Vagina (tissue), 2 donors: Measurements from ENCODE around the gene RAPGEF3. TPM values are rescaled to one million over a fixed set of nuclear protein-coding genes. Genes with fewer than 3 reads are reported as not detected.

Experiments used
- DNase-seq, 2 donors: peaks; one replicate each; pipeline ENCODE4 v3.0.0-alpha.2; 2017; ENCODE audit errors: extremely low spot score in 2 of 2
- H3K27ac ChIP-seq: fragments of 200-600 bp; sonication (generic); one replicate; pipeline ENCODE4 v1.5.1; 2019
- H3K27me3 ChIP-seq: fragments of 200-600 bp; sonication (generic); one replicate; pipeline ENCODE4 v1.5.1; 2019
- H3K36me3 ChIP-seq, 2 donors: fragments of 200-600 bp; sonication (generic); one replicate each; pipeline ENCODE4 v1.5.1; 2017 to 2019
- H3K4me1 ChIP-seq: fragments of 200-600 bp; sonication (generic); one replicate; pipeline ENCODE4 v1.5.1; 2019
- H3K4me3 ChIP-seq, 2 donors: fragments of 200-600 bp; sonication (generic); 1 replicate in 1 of 2; 2 replicates in 1 of 2; pipeline ENCODE4 v1.5.1; 2016 to 2019
- H3K9me3 ChIP-seq: fragments of 200-600 bp; sonication (generic); one replicate; pipeline ENCODE4 v1.5.1; 2019
- POLR2A ChIP-seq, 2 donors: fragments of 450-650 bp; IDR thresholded peaks; one replicate each; pipeline ENCODE4 v1.6.1; 2017; ENCODE audit warnings: antibody characterized with exemption in 2 of 2, mild to moderate bottlenecking in 2 of 2, moderate library complexity in 2 of 2
- POLR2AphosphoS5 ChIP-seq, 2 donors: sonication (generic); formaldehyde crosslinking; IDR thresholded peaks; one replicate each; pipeline ENCODE4 v1.9.0; 2017; ENCODE audit warnings: antibody characterized with exemption in 2 of 2, mild to moderate bottlenecking in 2 of 2, low read depth in 1 of 2; ENCODE audit not compliant: insufficient read depth in 1 of 2
- intact Hi-C: fragments of 100-400 bp; cut with DNase I; formaldehyde crosslinking; loops from one replicate; pipeline ENCODE4 v1.15.1; 2023
- total RNA-seq: library from RNA; depleted of rRNA; stranded (reverse); fragments of >200 nt; gene quantifications from one replicate; pipeline ENCODE4 v1.2.3, GENCODE V29; 2016
- TF ChIP-seq, protein P1 (sequence below), 3 experiments: fragments of 450-650 bp in 2 of 3; fragments of 200-600 bp in 1 of 3; sonication (generic) in 1 of 3; IDR thresholded peaks; one replicate each; pipeline ENCODE4 v1.5.1; 2017 to 2019; ENCODE audit warnings: antibody characterized with exemption in 3 of 3, mild to moderate bottlenecking in 2 of 3, moderate library complexity in 2 of 3

The RAPGEF3 gene
- total RNA-seq, 1 donor from 2014 or later, result 52.3 TPM

GRCh38 chr12:47762850-47763465 lies 4.3 kb upstream of the RAPGEF3 start:
- Histone ChIP-seq H3K4me3 (no peak overlapping the region), H3K4me1 (peaks cover 20% of the 10 kb centered on the region), H3K27ac (no peak overlapping the region), H3K27me3 (no peaks in the 10 kb centered on the region), H3K9me3 (no peaks in the 10 kb centered on the region), H3K36me3 (no peaks in the 10 kb centered on the region)
- no peak for DNase-seq
- TF ChIP-seq, protein P1, sequence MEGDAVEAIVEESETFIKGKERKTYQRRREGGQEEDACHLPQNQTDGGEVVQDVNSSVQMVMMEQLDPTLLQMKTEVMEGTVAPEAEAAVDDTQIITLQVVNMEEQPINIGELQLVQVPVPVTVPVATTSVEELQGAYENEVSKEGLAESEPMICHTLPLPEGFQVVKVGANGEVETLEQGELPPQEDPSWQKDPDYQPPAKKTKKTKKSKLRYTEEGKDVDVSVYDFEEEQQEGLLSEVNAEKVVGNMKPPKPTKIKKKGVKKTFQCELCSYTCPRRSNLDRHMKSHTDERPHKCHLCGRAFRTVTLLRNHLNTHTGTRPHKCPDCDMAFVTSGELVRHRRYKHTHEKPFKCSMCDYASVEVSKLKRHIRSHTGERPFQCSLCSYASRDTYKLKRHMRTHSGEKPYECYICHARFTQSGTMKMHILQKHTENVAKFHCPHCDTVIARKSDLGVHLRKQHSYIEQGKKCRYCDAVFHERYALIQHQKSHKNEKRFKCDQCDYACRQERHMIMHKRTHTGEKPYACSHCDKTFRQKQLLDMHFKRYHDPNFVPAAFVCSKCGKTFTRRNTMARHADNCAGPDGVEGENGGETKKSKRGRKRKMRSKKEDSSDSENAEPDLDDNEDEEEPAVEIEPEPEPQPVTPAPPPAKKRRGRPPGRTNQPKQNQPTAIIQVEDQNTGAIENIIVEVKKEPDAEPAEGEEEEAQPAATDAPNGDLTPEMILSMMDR (IDR thresholded peaks at IDR 0.05), result no peak
- TF ChIP-seq POLR2AphosphoS5 (IDR thresholded peaks at IDR 0.05; ENCODE audit: insufficient read depth in 1 of 2, low read depth in 1 of 2), result no peak
- intact Hi-C loops, result no loop called here

- Histone ChIP-seq H3K4me1 (peaks cover 60% of the 10 kb centered on the region), H3K9me3 (no peaks in the 10 kb centered on the region), H3K27ac (peak overlapping the region; percentile 73), H3K27me3 (no peaks in the 10 kb centered on the region), H3K36me3 (no peaks in the 10 kb centered on the region), H3K4me3 (peak overlapping the region; percentile 50 to 70)
- TF ChIP-seq, protein P1 (IDR thresholded peaks at IDR 0.05), result no peak
- no peak for TF ChIP-seq POLR2A (IDR thresholded peaks at IDR 0.05)
- no peak for TF ChIP-seq POLR2AphosphoS5 (IDR thresholded peaks at IDR 0.05; ENCODE audit: insufficient read depth in 1 of 2, low read depth in 1 of 2)
- no peak for DNase-seq
- intact Hi-C loops, result no loop called here
Observed at GRCh38 chr12:47758584-47758833, 171 bp downstream of the RAPGEF3 start.

DNA sequence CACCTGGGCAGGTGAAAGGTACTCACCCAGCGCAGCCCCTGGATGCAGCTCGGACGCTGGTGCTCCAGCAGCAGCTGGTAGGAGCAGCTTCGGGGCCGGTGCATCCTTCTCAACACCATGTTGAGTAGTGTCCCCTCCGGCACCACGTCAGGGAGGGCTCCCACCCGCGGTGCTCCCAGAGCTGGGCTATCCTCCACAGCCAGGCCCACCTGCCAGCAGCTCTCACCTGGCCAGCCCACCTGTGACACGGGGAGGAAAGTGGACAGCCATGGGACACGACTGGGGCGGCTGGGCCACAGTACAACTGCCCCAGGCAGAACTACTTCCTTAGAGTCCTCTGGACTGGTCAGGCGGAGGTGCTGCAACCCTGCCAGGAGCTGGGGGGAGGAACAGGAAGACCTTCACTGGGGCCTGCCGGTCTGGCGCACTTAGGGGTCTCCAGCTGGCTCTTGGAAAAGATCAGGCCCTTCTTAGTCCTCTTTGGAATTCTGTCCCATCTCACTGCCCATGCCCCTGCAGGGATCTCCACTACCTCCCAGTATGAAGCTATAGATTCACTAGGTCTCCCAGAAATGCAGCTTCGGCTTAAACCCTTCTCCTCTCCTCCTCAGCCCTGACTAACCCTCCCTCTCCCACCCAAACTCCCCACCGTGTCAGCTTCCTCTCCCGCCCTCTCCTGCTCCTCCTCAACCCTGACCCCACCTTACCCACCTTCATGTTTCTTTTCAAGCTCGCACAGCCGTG lies 668 bp downstream of the RAPGEF3 start:
- no peak for DNase-seq
- no peaks in the 10 kb centered on the region for H3K9me3 ChIP-seq
- intact Hi-C loops, result no loop called here
- H3K27ac ChIP-seq, result peak overlapping the region; percentile 73
- peaks cover 64% of the 10 kb centered on the region for H3K4me1 ChIP-seq
- TF ChIP-seq, protein P1 (IDR thresholded peaks at IDR 0.05), result no peak
- no peak for TF ChIP-seq POLR2A (IDR thresholded peaks at IDR 0.05)
- TF ChIP-seq POLR2AphosphoS5 (IDR thresholded peaks at IDR 0.05; ENCODE audit: insufficient read depth in 1 of 2, low read depth in 1 of 2), result no peak
- no peaks in the 10 kb centered on the region for H3K36me3 ChIP-seq
- no peaks in the 10 kb centered on the region for H3K27me3 ChIP-seq
- H3K4me3 ChIP-seq, result peak overlapping the region; percentile 50 to 70

- peak overlapping the region; percentile 73 for H3K27ac ChIP-seq
Observed at GRCh38 chr12:47757364-47757839, 1.3 kb downstream of the RAPGEF3 start.

More at GRCh38 chr12:47757364-47757839, 1.3 kb downstream of the RAPGEF3 start:
- Histone ChIP-seq H3K9me3 (no peaks in the 10 kb centered on the region), H3K4me1 (peaks cover 71% of the 10 kb centered on the region), H3K36me3 (no peaks in the 10 kb centered on the region), H3K27me3 (no peaks in the 10 kb centered on the region), H3K4me3 (peak overlapping the region; percentile 50 to 70)
- no peak for DNase-seq
- TF ChIP-seq POLR2A (IDR thresholded peaks at IDR 0.05), result no peak
- TF ChIP-seq POLR2AphosphoS5 (IDR thresholded peaks at IDR 0.05; ENCODE audit: insufficient read depth in 1 of 2, low read depth in 1 of 2), result no peak
- TF ChIP-seq, protein P1 (IDR thresholded peaks at IDR 0.05), result no peak
- intact Hi-C loops, result no loop called here
